PFSK-1 (cell line): Measurements from ENCODE around the gene ZFYVE27.

Experiments used
- POLR2AphosphoS5 ChIP-seq: IDR thresholded peaks from 2 replicates; pipeline ENCODE4 v1.6.1; 2012; ENCODE audit warnings: low read depth, mild to moderate bottlenecking, control low read depth, low read length, moderate library complexity
- SIN3A ChIP-seq: IDR thresholded peaks from 2 replicates; pipeline ENCODE4 v1.6.1; 2012; ENCODE audit warnings: mild to moderate bottlenecking, low read length, moderate library complexity, borderline replicate concordance; ENCODE audit not compliant: insufficient read depth
- TAF1 ChIP-seq: IDR thresholded peaks from 2 replicates; pipeline ENCODE4 v1.6.1; 2012; ENCODE audit warnings: low read length, control low read depth, borderline replicate concordance; ENCODE audit not compliant: insufficient read depth
- TF ChIP-seq, protein P1 (sequence below), 2 experiments: IDR thresholded peaks; 2 replicates each; pipeline versions ENCODE4 v1.6.1 to v1.8.0; 2011 to 2012; ENCODE audit warnings: low read depth in 2 of 2, low read length in 2 of 2, control low read depth in 1 of 2, inconsistent platforms in 1 of 2, mild to moderate bottlenecking in 1 of 2, moderate library complexity in 1 of 2; ENCODE audit not compliant: insufficient read depth in 1 of 2

DNA sequence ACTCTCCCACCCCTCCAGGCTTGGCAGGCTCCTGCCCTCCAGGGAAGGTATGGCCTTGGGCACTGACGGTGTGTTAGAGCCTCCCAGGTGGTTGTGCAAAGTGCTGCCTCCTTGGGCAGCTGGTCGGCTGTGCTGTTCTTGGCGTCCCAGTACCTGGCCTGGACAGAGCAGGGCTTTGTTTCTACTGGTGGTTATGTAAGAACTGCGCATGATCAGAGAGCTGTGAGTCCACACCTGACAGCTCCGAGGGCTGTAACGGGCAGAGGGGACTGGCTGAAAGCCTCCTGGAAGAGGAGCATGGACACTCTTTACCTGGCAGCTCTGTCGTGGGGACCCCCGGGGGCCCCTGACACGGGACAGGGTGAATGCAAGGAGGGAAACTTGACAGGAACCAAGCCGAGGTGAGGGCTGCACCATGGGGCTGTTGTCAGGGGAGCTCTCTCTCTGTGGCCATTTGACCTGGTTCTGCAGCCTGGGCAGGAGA lies 37.9 kb downstream of the ZFYVE27 start:
- no peak for TF ChIP-seq SIN3A
- no peak for TF ChIP-seq POLR2AphosphoS5
- TF ChIP-seq, protein P1, sequence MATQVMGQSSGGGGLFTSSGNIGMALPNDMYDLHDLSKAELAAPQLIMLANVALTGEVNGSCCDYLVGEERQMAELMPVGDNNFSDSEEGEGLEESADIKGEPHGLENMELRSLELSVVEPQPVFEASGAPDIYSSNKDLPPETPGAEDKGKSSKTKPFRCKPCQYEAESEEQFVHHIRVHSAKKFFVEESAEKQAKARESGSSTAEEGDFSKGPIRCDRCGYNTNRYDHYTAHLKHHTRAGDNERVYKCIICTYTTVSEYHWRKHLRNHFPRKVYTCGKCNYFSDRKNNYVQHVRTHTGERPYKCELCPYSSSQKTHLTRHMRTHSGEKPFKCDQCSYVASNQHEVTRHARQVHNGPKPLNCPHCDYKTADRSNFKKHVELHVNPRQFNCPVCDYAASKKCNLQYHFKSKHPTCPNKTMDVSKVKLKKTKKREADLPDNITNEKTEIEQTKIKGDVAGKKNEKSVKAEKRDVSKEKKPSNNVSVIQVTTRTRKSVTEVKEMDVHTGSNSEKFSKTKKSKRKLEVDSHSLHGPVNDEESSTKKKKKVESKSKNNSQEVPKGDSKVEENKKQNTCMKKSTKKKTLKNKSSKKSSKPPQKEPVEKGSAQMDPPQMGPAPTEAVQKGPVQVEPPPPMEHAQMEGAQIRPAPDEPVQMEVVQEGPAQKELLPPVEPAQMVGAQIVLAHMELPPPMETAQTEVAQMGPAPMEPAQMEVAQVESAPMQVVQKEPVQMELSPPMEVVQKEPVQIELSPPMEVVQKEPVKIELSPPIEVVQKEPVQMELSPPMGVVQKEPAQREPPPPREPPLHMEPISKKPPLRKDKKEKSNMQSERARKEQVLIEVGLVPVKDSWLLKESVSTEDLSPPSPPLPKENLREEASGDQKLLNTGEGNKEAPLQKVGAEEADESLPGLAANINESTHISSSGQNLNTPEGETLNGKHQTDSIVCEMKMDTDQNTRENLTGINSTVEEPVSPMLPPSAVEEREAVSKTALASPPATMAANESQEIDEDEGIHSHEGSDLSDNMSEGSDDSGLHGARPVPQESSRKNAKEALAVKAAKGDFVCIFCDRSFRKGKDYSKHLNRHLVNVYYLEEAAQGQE (IDR thresholded peaks at IDR 0.05; ENCODE audit: insufficient read depth in 1 of 2, low read depth in 2 of 2, low read length in 2 of 2), result no peak
- no peak for TF ChIP-seq TAF1
